Activated CD8-positive, alpha-beta memory T cell treated with anti-CD3 and anti-CD28 coated beads, Interleukin-2, amount 50 U/mL, for 24 hours (primary cell): Measurements from ENCODE around the gene NXPH2.

Source experiments
- DNase-seq: peaks from one replicate; pipeline ENCODE4 v3.0.0-alpha.2; 2020; ENCODE audit errors: extremely low read depth

The NXPH2 gene

DNA sequence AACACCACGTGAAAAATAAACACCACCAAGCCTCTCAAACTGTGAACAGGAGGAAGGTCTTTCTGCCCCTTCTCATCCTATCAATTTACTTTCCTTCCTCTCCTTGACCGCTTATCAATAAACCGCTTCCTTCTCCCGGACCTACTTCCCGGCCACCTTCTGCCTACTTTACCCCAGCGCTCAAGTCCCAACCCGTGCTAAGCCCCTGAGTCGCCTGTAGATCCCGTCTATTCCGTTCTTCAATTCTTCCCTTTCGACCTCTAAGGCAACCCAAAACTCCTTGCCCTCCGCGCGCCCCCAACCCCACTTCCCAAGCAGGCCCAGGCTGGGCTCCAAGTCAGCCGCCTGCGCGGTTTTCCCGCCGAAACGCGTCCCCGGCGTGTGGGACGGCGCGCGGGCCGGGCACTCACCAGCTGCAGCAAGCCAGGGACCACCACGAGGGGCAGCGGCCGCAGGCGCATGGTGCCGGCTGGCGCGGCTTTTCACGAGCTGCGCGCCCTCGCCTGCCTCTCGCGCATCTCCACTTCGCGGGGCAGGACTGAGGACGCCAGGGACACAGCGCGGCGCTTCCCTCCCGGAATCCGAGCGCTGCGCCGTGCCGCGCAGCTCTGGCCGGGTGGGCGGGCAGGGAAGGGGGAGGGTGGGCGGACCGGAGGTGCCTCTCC lies at the start of gene NXPH2:
NXPH2 (minus strand) TSS at position 610 of the 665 bp plus-strand sequence; CDS start at position 461, 149 bp downstream.
- DNase-seq, result no peak

DNA sequence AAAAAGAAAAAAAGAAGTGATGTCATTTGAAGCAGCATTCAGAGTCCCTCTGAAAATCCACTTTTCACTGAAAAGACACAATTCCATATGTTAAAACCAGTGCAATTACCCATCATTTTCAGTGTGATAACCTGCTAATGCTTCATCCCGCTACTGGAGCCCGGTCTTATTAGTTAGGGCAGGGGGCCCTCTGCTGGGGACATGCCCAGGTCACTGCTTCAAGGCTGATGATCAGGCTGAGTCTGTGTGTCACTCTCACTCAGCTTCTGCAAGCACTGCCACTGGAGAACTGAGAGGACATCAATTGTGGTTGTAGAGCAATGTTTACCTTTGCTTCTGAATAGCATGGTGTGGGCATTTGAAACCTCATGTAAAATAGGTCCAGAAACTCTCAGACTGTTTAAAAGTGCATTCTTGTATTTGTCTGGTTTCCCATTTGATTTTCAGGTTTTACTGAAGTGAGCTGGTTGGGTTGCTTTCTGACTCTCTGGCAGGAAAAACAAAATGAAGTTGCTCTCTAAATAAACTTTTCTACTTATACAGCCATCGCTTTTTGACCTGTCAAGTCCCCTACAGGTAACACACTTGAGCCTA lies 49.2 kb upstream of the NXPH2 start:
- no peak for DNase-seq

GRCh38 chr2:138827426-138828054 lies 47.4 kb upstream of the NXPH2 start:
- DNase-seq, result no peak

GRCh38 chr2:138823666-138824065 lies 43.5 kb upstream of the NXPH2 start:
- DNase-seq, result no peak

GRCh38 chr2:138819964-138820363 lies 39.8 kb upstream of the NXPH2 start:
- no peak for DNase-seq

- DNase-seq, result no peak
Observed at GRCh38 chr2:138818556-138818955, 38.4 kb upstream of the NXPH2 start.

DNA sequence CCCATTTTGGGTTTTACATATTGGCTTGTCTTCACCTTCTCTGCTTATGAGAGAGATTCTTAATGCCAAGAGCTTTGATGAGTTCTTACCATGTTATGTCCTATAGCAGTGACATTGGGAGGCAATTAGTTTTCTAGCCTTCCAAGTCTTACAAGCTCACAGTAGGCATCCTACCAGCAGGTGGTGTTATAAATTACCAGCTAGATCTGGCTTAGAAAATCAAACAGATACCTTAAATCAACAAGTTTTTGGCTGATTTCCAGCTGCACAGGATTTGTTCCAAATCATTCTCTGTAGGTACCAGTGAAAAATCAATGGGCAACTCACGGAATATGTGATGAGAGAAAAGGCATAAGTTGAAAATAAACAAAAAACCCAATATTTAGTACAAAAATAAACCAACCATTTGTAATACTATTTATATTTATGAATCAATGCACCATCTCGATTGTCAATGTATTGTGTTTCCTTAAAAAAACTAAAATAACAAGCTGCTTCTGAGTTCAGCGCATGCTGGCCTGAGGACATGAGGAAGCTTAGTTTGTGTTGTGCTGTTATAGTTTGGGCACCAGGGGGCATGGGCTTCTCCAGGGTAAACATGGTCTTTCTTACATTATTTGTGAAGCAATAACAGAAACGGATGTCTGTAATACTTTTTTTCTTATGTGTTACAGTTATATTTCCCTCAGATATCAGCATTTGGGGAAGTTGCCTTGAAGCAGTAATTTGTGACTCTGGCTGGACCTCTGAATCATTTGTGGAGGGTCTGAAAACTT lies 34.1 kb upstream of the NXPH2 start:
- DNase-seq, result no peak

GRCh38 chr2:138811431-138811830 lies 31.2 kb upstream of the NXPH2 start:
- no peak for DNase-seq

DNA sequence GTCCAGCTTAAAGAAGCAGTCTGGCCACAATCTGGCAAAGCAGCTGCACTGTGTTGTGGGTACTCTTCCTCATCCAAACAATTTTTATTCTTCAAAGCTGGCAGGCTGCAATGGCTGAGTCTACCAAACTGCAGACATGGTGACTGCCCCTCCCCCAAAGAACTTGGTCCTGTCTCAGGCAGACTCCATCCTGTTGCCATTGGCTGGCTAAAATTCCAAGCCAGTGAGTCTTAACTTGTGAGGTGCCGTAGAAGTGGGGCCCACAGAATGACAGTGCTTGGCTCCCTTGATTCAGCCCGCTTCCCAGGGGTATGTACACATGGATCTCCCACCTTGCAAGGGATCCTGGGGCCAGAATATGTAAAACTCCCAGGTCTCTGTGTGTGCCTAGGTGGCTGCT lies 14.5 kb upstream of the NXPH2 start:
- DNase-seq, result no peak

DNA sequence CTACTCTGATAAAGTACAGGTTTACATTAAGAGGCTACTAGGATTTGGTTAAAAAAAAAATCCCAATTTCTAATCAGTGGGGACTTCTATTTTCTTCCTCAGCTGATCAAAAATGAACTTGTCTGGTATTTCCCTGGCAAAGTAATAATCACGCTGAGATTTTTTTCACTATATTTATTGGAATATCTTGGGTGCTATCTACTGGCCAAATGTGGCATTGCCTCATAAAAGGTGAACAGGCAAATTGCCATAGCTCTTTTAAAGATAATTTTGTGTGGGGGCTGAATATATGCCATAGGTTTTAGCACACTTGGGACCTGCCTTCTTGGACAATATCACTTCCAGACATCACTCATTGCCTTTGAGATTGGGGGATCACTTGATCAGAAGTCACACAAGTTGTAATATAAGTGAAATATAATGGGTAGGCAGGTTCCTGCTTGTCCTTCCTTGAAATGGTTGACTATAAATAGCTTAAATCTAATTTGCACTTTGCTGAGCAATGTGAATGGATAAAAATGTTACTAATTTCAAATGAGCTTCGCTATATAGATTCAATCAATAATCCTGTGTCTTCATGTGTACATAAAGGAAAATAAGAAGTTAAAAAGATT lies 7.0 kb upstream of the NXPH2 start:
- DNase-seq, result no peak

DNA sequence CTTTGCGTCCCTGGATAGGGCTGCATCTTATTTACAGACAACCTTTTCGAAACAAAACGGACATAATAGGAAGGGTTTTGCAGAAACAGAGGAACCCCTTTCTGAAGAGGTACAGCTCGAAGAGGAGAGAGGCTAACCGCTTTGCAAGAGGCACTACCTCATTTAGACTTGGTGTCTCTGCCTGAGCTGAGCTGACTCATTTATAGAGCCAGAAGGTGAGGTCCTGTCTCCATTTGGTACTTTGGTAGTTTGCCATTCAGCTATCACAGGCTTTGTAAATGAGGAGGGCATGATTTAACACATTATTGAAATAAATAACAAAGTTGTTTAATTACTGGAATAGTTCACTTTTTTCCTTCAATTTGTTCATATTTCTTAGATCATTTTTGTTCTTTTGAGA lies 2.2 kb upstream of the NXPH2 start:
- DNase-seq, result no peak

DNA sequence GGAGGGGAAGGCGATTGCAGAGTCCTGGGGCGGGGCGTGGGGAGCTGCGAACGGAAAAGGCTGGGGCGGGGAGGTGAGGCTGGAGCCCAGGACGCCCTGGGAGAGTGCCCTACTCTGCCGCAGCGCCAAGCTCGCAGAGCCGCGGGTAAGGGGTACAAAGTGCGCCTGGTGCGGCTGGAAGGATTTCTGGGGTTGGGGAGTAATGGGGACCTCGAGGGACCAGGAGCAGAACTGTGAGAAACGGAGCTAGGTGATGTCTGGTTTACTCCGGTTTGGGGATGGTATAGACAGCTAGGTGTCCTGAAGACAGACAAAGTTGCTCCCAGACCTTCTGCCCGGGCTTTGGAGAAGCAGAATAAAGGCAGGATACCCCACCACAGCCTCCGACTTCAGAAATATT lies 718 bp upstream of the NXPH2 start:
- DNase-seq, result no peak

DNA sequence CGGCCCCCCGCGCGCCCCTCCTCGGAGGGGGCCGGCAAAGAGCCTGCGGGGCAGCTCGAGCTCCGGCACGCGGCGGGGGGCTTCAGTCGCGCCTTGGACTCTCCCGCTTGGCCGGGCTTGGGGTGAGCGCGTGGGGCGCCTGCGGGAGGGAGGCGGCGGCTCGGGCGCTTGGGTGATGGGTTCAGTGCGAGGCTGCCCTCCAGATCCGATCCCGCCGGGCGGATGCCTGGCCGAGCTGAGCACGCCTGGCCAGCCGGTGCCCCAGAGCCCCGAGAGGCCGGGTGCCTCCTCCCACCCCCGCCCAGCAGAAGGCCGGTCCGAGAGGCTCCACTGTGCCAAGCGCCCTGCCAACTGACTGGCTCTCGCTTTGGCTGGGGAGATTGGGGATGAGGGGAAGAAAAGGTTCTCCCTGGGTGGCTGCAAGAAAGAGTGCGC lies 273 bp upstream of the NXPH2 start:
- DNase-seq, result no peak

DNA sequence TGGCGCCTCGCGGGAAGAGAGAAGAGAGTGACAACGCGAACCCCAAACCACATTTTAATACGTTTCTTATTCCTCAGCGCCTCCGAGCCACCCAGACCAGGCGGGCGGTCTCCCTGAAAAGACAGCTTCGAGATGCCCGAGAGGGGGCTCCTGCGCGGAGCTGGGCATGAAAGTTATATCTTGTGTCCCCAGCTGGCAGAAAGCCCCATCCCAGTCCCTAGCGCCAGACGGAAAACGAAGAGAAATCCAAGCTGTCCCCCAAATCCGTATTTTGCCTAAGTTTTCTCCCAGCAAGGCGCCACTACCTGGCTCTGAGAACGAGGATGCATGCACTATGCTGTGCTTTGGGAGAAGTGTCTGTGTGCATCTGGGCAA lies 797 bp downstream of the NXPH2 start:
- DNase-seq, result no peak

- no peak for DNase-seq
Observed at GRCh38 chr2:138777996-138778395, 2.2 kb downstream of the NXPH2 start.

GRCh38 chr2:138775736-138776135 lies 4.5 kb downstream of the NXPH2 start:
- DNase-seq, result no peak

GRCh38 chr2:138771534-138771933 lies 8.7 kb downstream of the NXPH2 start:
- DNase-seq, result no peak

GRCh38 chr2:138767101-138767500 lies 13.1 kb downstream of the NXPH2 start:
- no peak for DNase-seq

DNA sequence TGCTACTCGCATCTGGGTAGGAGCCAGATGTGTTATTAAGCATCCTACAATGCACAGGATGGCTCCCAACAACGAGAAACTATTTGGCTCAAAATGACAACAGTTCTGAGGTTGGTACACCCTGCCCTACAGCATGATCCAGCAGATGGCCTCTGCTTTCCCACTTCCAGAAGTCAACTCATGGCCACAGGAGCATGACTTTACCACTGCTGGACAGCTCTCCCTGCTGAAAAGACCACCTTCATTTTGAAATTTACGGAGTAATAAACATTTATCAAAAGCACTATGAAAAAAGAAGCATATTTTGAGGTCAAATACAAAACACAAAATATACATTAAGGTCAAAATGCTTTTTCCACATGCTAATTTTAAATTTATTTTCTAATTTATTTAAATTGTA lies 13.7 kb downstream of the NXPH2 start:
- no peak for DNase-seq

- no peak for DNase-seq
Observed at GRCh38 chr2:138763971-138764370, 16.2 kb downstream of the NXPH2 start.

DNA sequence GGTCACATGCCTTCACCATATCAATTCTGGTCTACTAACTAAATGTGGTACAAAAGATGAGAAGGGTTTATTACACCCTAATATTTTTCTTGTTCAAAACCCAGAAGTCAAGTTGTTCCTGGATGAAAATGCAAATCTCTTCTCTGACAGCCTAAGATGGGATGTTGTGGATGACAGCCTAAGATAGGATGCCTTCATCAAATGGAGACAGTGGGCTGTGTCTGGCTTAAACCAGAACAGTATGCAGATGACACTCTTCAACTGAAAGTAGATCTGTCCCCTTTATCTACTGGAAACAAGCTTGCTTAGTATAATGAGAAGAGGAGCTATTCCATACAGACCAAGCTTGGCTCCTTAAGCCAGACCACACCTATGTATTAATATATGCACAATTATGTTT lies 17.7 kb downstream of the NXPH2 start:
- no peak for DNase-seq

- no peak for DNase-seq
Observed at GRCh38 chr2:138760676-138761075, 19.5 kb downstream of the NXPH2 start.
